OCI-LY7 (cell line): ENCODE results near the gene GLRX3. TPM values are rescaled to one million over a fixed set of nuclear protein-coding genes. Genes with fewer than 3 reads are reported as not detected.

Experiments used
- BruUV-seq: library from RNA; stranded (reverse); fragments of 400-500 nt; replicated peaks from 2 replicates; lab custom pipeline; 2021; lab: Mats Ljungman, UMichigan
- CTCF ChIA-PET: fragments of 300-600 bp; sonication (Branson Sonifier 250); formaldehyde crosslinking; loops from one replicate; lab custom pipeline; 2022; ENCODE audit warnings: antibody characterized with exemption; ENCODE audit not compliant: unreplicated experiment; lab: Charles Lee
- POLR2A ChIA-PET: fragments of 300-600 bp; sonication (Branson Sonifier 250); formaldehyde crosslinking; loops from one replicate; lab custom pipeline; 2022; ENCODE audit warnings: antibody characterized with exemption; lab: Charles Lee
- DNase-seq: peaks from one replicate; pipeline ENCODE4 v3.0.0-alpha.2; 2015; ENCODE audit warnings: low spot score
- H2AFZ ChIP-seq: fragments of 200-600 bp; sonication (generic), shearing (Covaris generic); 2 replicates; pipeline ENCODE4 v1.6.1; 2014; ENCODE audit warnings: mild to moderate bottlenecking, antibody characterized with exemption, low read length, moderate library complexity
- H3K27ac ChIP-seq: fragments of 200-600 bp; sonication (generic); 2 replicates; pipeline ENCODE4 v1.5.1; 2014; ENCODE audit warnings: mixed run types, low read depth, mild to moderate bottlenecking, moderate library complexity, low read length, inconsistent platforms; ENCODE audit not compliant: poor library complexity, severe bottlenecking
- H3K36me3 ChIP-seq: fragments of 200-600 bp; sonication (generic); 2 replicates; pipeline ENCODE4 v1.6.1; 2014; ENCODE audit warnings: mild to moderate bottlenecking, antibody characterized with exemption, low read length, moderate library complexity, mixed read lengths; ENCODE audit not compliant: insufficient read depth
- H3K4me1 ChIP-seq: fragments of 200-600 bp; sonication (generic); 2 replicates; pipeline ENCODE4 v1.5.1; 2014; ENCODE audit warnings: mild to moderate bottlenecking, low read length; ENCODE audit not compliant: insufficient read depth, poor library complexity, severe bottlenecking
- H3K4me2 ChIP-seq: fragments of 200-600 bp; sonication (generic); 2 replicates; pipeline ENCODE4 v1.6.1; 2014; ENCODE audit warnings: mild to moderate bottlenecking, low read length
- H3K4me3 ChIP-seq: fragments of 200-600 bp; sonication (generic); 2 replicates; pipeline ENCODE4 v1.5.1; 2014; ENCODE audit warnings: mild to moderate bottlenecking, low read depth, low read length; ENCODE audit not compliant: poor library complexity, severe bottlenecking
- H3K79me2 ChIP-seq: fragments of 200-600 bp; sonication (generic); 2 replicates; pipeline ENCODE4 v1.6.1; 2016; ENCODE audit warnings: low read depth, mild to moderate bottlenecking, low read length, moderate library complexity, mixed read lengths; ENCODE audit not compliant: insufficient read depth
- H3K9me2 ChIP-seq: fragments of 200-600 bp; sonication (generic); 2 replicates; pipeline ENCODE4 v1.6.1; 2016; ENCODE audit warnings: mild to moderate bottlenecking, low read length, mixed read lengths; ENCODE audit not compliant: insufficient read depth
- H3K9me3 ChIP-seq: fragments of 200-600 bp; sonication (generic); 2 replicates; pipeline ENCODE4 v1.6.1; 2014; ENCODE audit warnings: mild to moderate bottlenecking, mixed run types, low read length, mixed read lengths
- H4K20me1 ChIP-seq: fragments of 200-600 bp; sonication (generic); 2 replicates; pipeline ENCODE4 v1.6.1; 2014; ENCODE audit warnings: mild to moderate bottlenecking, antibody characterized with exemption, low read length, moderate library complexity, mixed read lengths; ENCODE audit not compliant: insufficient read depth
- EZH2phosphoT487 ChIP-seq: fragments of 200-600 bp; sonication (generic); IDR thresholded peaks from 2 replicates; pipeline ENCODE4 v1.6.1; 2018; ENCODE audit warnings: low read depth, borderline replicate concordance, mild to moderate bottlenecking, mixed run types, antibody characterized with exemption, low read length, moderate library complexity, mixed read lengths
- intact Hi-C: fragments of 100-400 bp; cut with micrococcal nuclease; formaldehyde crosslinking; loops from one replicate; pipeline ENCODE4 v1.10.0; 2022; ENCODE audit not compliant: unreplicated experiment
- total RNA-seq, 2 experiments: library from RNA; depleted of rRNA in 1 of 2; stranded (reverse); fragments of >200 nt in 1 of 2; shearing (Covaris generic) in 1 of 2; gene quantifications; 2 replicates each; pipeline ENCODE4 v1.2.3, GENCODE V29; 2014 to 2022
- TF ChIP-seq, protein P1 (sequence below): fragments of 200-600 bp; sonication (generic); conservative IDR thresholded peaks from 2 replicates; pipeline ENCODE4 v1.5.1; 2014; ENCODE audit warnings: mild to moderate bottlenecking, antibody characterized with exemption, low read length, moderate library complexity, mixed read lengths

Gene GLRX3
- total RNA-seq, 2 experiments from 2014 or later, result 83.2 to 117 TPM

DNA sequence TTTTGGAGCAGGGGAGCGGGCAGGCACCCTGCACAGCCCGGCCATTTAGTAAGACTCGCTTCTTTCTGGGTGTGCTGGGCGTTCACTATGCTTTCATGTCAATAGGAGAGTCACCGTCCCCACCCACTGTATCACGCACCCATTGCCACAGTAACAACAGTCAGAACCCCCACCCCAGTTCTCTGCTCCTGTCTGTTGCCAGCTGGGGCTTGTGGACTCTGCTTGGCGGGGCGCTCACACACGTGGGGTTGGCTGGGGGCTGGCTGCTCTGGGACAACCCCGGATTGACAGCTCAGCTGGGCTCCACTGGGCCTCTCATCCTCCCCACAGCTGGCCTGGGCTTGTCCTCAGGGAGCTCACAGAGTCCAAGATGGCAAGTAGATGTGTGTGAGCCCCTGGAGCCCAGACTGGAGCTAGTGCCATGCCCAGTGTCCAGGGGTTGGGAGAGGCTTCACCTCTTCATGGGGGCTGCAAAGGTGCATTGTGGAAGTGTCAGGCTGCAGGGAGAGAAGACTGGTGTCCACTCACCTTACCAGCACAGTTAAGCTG lies 59.6 kb downstream of the GLRX3 start:
- intact Hi-C loops, result no loop called here
- CTCF ChIA-PET, result no interaction called here

DNA sequence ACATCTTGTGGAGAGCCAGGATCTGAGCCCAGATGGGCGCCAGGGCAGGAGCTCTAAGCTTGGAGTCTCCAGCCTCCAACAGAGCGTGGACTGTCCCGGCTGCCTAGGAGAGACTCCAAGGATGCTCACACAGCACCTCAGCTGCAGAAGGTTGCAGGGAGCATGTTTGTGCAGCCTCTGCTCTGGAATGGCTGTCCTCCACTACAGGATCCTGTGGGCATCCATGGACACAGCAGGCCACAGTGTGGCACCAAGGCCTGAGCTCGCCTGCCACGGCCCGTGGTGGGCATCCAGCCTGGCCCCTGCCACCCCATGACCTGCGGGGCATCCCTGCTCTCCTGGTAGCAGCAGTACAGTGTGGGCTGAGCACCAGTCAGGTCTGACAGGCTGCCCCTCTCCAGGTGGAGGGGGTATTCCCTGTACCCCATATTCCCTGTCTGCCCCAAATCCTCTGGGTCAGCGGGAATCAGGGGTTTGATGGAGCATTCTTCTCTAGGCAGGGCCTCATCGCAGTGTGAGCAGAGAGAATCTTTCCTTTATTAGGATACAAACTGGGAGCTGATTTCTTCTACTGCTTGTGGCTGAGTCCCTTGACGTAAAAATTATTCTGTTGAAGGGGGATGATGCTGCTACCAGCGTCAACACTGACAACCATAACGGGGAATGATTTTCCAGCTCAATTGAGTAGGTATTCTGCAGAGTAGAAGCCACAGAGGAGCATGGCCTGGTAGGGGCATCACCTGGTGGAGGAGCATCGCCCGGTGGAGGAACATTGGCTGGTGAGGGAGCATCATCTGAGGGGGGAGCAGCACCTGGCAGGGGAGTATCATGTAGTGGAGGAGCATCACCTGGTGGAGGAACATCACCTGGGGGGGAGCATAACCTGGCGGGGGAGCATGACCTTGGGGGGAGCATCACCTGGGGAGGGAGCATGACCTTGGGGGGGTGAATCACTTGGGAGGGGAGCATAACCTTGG lies 60.6 kb downstream of the GLRX3 start:
- H3K9me2 ChIP-seq, result no peaks in the 10 kb centered on the region

More for the DNA sequence above, 59.6 kb downstream of the GLRX3 start:
- Histone ChIP-seq H4K20me1 (no peaks in the 10 kb centered on the region; the same call in 1 of the 2 replicates), H3K4me2 (no peak overlapping the region), H3K36me3 (no peaks in the 10 kb centered on the region), H3K79me2 (no peaks in the 10 kb centered on the region), H3K4me1 (no peaks in the 10 kb centered on the region), H3K4me3 (no peak overlapping the region), H2AFZ (no peak overlapping the region), H3K9me2 (no peaks in the 10 kb centered on the region), H3K9me3 (no peaks in the 10 kb centered on the region), H3K27ac (no peak overlapping the region)
- no peak for DNase-seq
- no TSS peak for BruUV-seq
- no peak for TF ChIP-seq EZH2phosphoT487
- TF ChIP-seq, protein P1, sequence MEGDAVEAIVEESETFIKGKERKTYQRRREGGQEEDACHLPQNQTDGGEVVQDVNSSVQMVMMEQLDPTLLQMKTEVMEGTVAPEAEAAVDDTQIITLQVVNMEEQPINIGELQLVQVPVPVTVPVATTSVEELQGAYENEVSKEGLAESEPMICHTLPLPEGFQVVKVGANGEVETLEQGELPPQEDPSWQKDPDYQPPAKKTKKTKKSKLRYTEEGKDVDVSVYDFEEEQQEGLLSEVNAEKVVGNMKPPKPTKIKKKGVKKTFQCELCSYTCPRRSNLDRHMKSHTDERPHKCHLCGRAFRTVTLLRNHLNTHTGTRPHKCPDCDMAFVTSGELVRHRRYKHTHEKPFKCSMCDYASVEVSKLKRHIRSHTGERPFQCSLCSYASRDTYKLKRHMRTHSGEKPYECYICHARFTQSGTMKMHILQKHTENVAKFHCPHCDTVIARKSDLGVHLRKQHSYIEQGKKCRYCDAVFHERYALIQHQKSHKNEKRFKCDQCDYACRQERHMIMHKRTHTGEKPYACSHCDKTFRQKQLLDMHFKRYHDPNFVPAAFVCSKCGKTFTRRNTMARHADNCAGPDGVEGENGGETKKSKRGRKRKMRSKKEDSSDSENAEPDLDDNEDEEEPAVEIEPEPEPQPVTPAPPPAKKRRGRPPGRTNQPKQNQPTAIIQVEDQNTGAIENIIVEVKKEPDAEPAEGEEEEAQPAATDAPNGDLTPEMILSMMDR, result no peak
- POLR2A ChIA-PET, result no interaction called here

More for the DNA sequence above, 60.6 kb downstream of the GLRX3 start:
- ChIA-PET POLR2A (no interaction called here), CTCF (no interaction called here)
- BruUV-seq, result no TSS peak
- Histone ChIP-seq H3K36me3 (no peaks in the 10 kb centered on the region), H3K79me2 (no peaks in the 10 kb centered on the region), H3K9me3 (no peaks in the 10 kb centered on the region), H3K4me2 (no peak overlapping the region), H2AFZ (no peak overlapping the region), H3K4me1 (no peaks in the 10 kb centered on the region), H3K27ac (no peak overlapping the region), H3K4me3 (no peak overlapping the region), H4K20me1 (no peaks in the 10 kb centered on the region; the same call in 1 of the 2 replicates)
- intact Hi-C loops, result no loop called here
- no peak for TF ChIP-seq EZH2phosphoT487
- TF ChIP-seq, protein P1, result no peak
- DNase-seq, result no peak
